ENCODE measurements around the gene ATP11A. TPM values are rescaled to one million over a fixed set of nuclear protein-coding genes. Genes with fewer than 3 reads are reported as not detected.

The ATP11A gene
- total RNA-seq, 1 experiment from 2014 or later, result 232 TPM

GRCh38 chr13:112810608-112811007 lies 120.8 kb downstream of the ATP11A start:
- DNase-seq, result no peak
- BruUV-seq (replicated peaks), result no TSS peak
- H3K9me3 ChIP-seq, result no peaks in the 10 kb centered on the region
- intact Hi-C loops (cut with micrococcal nuclease; ENCODE audit: unreplicated experiment), result no loop called here
- Mint-ChIP-seq H3K4me1 (ENCODE audit: low read depth, unreplicated experiment) (no peaks in the 10 kb centered on the region), H3K36me3 (ENCODE audit: insufficient read depth, unreplicated experiment) (peaks cover 94% of the 10 kb centered on the region), H3K4me3 (ENCODE audit: unreplicated experiment) (no peak overlapping the region), H3K9me3 (ENCODE audit: unreplicated experiment) (no peaks in the 10 kb centered on the region), H3K27ac (ENCODE audit: unreplicated experiment) (no peak overlapping the region), H3K27me3 (ENCODE audit: insufficient read depth, unreplicated experiment) (no peaks in the 10 kb centered on the region)
- H3K4me1 ChIP-seq, result no peaks in the 10 kb centered on the region
- H3K27me3 ChIP-seq (replicated peaks; ENCODE audit: control insufficient read depth, insufficient read depth, low read length), result no peaks in the 10 kb centered on the region
- H3K4me3 ChIP-seq (ENCODE audit: low read depth, low read length), result no peak overlapping the region
- ChIA-PET POLR2A (interaction anchor here (0.6 kb wide), 1 partner anchor 120 kb away, joined by 3 read pairs; no protein-coding TSS in a partner anchor), CTCF (no interaction called here)
- H3K36me3 ChIP-seq (ENCODE audit: control insufficient read depth, insufficient read depth, low read length), result peaks cover 9% of the 10 kb centered on the region
- TF ChIP-seq, protein P1, sequence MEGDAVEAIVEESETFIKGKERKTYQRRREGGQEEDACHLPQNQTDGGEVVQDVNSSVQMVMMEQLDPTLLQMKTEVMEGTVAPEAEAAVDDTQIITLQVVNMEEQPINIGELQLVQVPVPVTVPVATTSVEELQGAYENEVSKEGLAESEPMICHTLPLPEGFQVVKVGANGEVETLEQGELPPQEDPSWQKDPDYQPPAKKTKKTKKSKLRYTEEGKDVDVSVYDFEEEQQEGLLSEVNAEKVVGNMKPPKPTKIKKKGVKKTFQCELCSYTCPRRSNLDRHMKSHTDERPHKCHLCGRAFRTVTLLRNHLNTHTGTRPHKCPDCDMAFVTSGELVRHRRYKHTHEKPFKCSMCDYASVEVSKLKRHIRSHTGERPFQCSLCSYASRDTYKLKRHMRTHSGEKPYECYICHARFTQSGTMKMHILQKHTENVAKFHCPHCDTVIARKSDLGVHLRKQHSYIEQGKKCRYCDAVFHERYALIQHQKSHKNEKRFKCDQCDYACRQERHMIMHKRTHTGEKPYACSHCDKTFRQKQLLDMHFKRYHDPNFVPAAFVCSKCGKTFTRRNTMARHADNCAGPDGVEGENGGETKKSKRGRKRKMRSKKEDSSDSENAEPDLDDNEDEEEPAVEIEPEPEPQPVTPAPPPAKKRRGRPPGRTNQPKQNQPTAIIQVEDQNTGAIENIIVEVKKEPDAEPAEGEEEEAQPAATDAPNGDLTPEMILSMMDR (IDR thresholded peaks at IDR 0.05; ENCODE audit: insufficient read depth in 1 of 2, low read depth in 1 of 2, low read length in 1 of 2, severe bottlenecking in 1 of 2, unreplicated experiment in 1 of 2), result no peak

- Histone ChIP-seq H3K27me3 (replicated peaks; ENCODE audit: control insufficient read depth, insufficient read depth, low read length) (no peaks in the 10 kb centered on the region), H3K4me1 (no peaks in the 10 kb centered on the region), H3K36me3 (ENCODE audit: control insufficient read depth, insufficient read depth, low read length) (peaks cover 12% of the 10 kb centered on the region), H3K9me3 (no peaks in the 10 kb centered on the region), H3K4me3 (ENCODE audit: low read depth, low read length) (no peak overlapping the region)
- POLR2A ChIA-PET, result no interaction called here
- TF ChIP-seq, protein P1 (IDR thresholded peaks at IDR 0.05; ENCODE audit: insufficient read depth in 1 of 2, low read depth in 1 of 2, low read length in 1 of 2, severe bottlenecking in 1 of 2, unreplicated experiment in 1 of 2), result no peak
- no peak overlapping the region for H3K27ac Mint-ChIP-seq (ENCODE audit: unreplicated experiment)
- no peak overlapping the region for H3K4me3 Mint-ChIP-seq (ENCODE audit: unreplicated experiment)
- CTCF ChIA-PET, result no interaction called here
- H3K36me3 Mint-ChIP-seq (ENCODE audit: insufficient read depth, unreplicated experiment), result peaks cover 92% of the 10 kb centered on the region
- H3K4me1 Mint-ChIP-seq (ENCODE audit: low read depth, unreplicated experiment), result no peaks in the 10 kb centered on the region
- no peaks in the 10 kb centered on the region for H3K9me3 Mint-ChIP-seq (ENCODE audit: unreplicated experiment)
- no peak for DNase-seq
- no peaks in the 10 kb centered on the region for H3K27me3 Mint-ChIP-seq (ENCODE audit: insufficient read depth, unreplicated experiment)
- intact Hi-C loops (cut with micrococcal nuclease; ENCODE audit: unreplicated experiment), result no loop called here
- no TSS peak for BruUV-seq (replicated peaks)
These were observed 122.6 kb downstream of the ATP11A start for GRCh38 chr13:112812306-112813055.

DNA sequence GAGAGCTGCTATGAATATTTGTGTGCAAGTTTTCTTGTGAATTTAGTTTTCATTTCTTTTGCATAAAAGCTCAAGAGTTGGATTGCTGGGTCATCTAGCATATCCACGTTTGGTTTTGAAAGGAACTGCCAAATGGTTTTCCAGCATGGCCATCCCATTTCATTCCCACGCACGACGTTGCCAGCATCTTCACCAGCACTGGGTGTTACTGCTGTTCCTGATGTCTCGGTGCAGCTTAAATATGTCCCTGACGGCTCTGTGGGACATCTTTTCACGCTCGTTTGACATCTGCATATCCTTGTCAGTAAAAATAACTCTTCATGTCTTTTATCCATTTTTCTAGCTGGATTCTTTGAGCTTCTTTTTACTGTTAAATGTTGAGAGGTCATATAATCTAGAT lies 123.7 kb downstream of the ATP11A start:
- DNase-seq, result no peak
- no peak overlapping the region for H3K4me3 ChIP-seq (ENCODE audit: low read depth, low read length)
- no TSS peak for BruUV-seq (replicated peaks)
- H3K36me3 Mint-ChIP-seq (ENCODE audit: insufficient read depth, unreplicated experiment), result peaks cover 92% of the 10 kb centered on the region
- H3K27ac Mint-ChIP-seq (ENCODE audit: unreplicated experiment), result no peak overlapping the region
- H3K27me3 Mint-ChIP-seq (ENCODE audit: insufficient read depth, unreplicated experiment), result no peaks in the 10 kb centered on the region
- no peaks in the 10 kb centered on the region for H3K4me1 Mint-ChIP-seq (ENCODE audit: low read depth, unreplicated experiment)
- H3K36me3 ChIP-seq (ENCODE audit: control insufficient read depth, insufficient read depth, low read length), result peaks cover 15% of the 10 kb centered on the region
- POLR2A ChIA-PET, result no interaction called here
- no peaks in the 10 kb centered on the region for H3K9me3 Mint-ChIP-seq (ENCODE audit: unreplicated experiment)
- no peaks in the 10 kb centered on the region for H3K9me3 ChIP-seq
- no peaks in the 10 kb centered on the region for H3K27me3 ChIP-seq (replicated peaks; ENCODE audit: control insufficient read depth, insufficient read depth, low read length)
- no peak overlapping the region for H3K4me3 Mint-ChIP-seq (ENCODE audit: unreplicated experiment)
- TF ChIP-seq, protein P1 (IDR thresholded peaks at IDR 0.05; ENCODE audit: insufficient read depth in 1 of 2, low read depth in 1 of 2, low read length in 1 of 2, severe bottlenecking in 1 of 2, unreplicated experiment in 1 of 2), result no peak
- intact Hi-C loops (cut with micrococcal nuclease; ENCODE audit: unreplicated experiment), result no loop called here
- H3K4me1 ChIP-seq, result no peaks in the 10 kb centered on the region
- CTCF ChIA-PET, result no interaction called here

All from Caco-2 (cell line).